Epithelial cell of esophagus (primary cell): ENCODE data around the gene LRRC26.
"Not testable (repeated sequence)": the region's sequence is repeated elsewhere in the genome, so short reads cannot be mapped to it uniquely, and the experiment has no call there.

Experiments
- DNase-seq: peaks from one replicate; pipeline ENCODE4 v3.0.0; 2010; ENCODE audit warnings: low read depth
- H3K4me3 ChIP-seq: 2 replicates; pipeline ENCODE4 v1.5.1; 2011; ENCODE audit warnings: mild to moderate bottlenecking, low read length, control low read depth
- CTCF ChIP-seq: IDR thresholded peaks from 2 replicates; pipeline ENCODE4 v1.5.1; 2011; ENCODE audit warnings: low read depth, mild to moderate bottlenecking, low read length, control low read depth, inconsistent platforms; ENCODE audit not compliant: insufficient read depth; ENCODE audit errors: missing control alignments

Gene LRRC26

DNA sequence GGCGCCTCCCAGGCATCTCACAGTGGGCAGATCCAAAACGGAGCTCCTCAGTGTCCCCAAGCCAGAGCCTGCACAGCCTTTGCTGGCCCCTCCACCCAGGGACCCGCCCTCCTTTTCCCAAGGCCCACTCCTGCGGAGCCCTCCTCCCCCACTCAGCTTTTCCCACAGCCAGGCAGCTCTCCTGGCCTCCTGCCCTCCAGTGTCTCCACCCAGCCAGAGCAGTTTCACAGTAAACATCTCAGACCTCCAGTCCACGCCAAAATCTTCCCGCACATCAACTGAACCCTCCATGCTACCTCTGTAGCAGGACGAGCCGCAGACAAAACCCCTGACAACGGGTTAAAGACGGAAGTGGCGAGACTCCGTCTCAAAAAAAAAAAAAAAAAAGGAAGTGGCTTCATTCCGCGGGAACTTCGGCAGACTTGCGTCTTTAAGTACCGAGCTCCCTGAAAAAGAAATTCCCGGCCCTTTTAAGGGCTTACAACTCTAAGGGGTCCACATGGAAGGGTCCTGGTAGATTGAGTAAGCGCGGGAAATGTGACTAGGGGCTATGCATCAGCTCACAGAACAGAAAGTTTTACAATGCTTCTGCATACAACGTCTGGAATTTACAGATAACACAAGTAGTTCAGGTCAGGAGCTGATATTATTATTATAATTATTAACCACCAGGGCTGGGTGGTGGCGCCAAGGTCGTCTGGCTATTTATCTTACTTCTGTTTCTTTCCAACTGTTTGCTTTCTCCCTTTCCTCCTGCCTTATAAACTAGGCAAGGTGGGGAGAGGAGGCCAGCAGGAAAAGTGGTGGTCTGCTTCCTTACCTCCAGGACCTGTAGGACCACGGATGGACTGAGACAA is 42.3 kb downstream of the LRRC26 start:
- H3K4me3 ChIP-seq = peak overlapping the region; percentile 78
- no peak for DNase-seq
- no peak for TF ChIP-seq CTCF

DNA sequence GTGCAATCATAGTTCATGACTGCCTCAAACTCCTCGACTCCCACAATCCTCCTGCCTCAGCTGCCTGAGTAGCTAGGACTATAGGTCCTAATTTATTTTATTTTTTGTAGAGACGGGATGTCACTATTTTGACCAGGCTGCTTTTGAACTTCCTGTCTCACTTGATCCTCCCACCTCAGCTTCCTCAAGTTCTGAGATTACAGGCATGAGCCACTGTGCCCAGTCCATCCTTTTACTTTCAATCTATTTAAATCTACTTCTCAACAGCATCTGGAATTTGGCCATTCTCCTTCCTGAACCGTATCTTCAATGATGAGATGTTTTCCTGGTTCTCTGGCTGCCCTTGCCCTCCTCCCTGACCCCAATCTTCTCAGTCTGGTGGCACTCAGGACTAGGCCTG is 43.1 kb downstream of the LRRC26 start:
- H3K4me3 ChIP-seq = peak overlapping the region; percentile 78
- no peak for DNase-seq
- TF ChIP-seq CTCF = no peak

DNA sequence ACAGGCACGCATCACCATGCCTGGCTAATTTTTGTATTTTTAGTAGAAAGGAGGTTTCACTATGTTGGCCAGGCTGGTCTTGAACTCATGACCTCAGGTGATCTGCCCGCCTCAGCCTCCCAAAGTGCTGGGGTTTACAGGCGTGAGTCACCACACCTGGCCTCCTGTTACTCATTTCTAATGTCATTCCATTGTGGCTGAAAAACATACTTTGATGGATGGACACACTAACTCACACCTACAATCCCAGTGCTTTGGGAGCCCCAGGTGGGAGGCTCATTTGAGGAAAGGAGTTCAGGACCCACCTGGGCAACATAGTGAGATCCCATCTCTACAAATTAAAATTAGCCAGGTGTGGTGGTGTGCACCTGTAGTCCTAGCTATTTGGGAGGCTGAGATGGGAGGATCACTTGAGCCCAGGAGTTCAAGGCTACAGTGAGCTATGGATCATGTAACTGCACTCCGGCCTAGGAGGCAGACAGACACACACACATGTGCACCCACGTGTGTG is 45.8 kb downstream of the LRRC26 start:
- not testable (repeated sequence) for H3K4me3 ChIP-seq, DNase-seq

GRCh38 chr9:137123468-137123837 is 46.4 kb downstream of the LRRC26 start:
- H3K4me3 ChIP-seq = no peak overlapping the region
- no peak for TF ChIP-seq CTCF
- no peak for DNase-seq

DNA sequence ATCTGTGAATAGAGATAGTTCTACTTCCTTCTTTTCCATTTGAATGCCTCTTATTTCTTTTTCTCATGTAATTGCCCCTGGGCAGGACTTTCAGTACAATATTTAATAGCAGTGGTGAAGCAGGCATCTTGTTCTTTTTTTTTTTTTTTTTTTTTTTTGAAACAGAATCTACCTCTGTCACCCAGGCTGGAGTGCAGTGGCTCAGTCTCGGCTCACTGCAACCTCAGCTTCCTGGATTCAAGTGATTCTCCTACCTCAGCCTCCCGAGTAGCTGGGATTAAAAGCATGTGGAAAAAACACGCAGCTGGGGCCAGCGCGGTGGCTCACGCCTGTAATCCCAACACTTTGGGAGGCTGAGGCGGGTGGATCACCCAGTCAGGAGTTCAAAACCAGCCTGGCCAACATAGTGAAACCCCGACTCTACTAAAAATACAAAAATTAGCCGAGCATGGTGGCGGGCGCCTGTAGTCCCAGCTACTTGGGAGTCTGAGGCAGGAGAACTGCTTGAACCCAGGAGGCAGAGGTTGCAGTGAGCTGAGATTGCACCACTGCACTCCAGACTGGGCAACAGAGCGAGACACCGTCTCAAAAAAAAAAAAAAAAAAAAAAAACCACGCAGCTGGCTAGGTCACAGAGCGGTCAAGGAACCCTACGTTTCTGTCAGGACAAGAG is 46.9 kb downstream of the LRRC26 start:
- DNase-seq, H3K4me3 ChIP-seq: not testable (repeated sequence)

- DNase-seq, H3K4me3 ChIP-seq: not testable (repeated sequence)
Measured at GRCh38 chr9:137121927-137122795, 47.7 kb downstream of the LRRC26 start.
